ENCODE measurements around the gene NEUROG2.
"Not testable (repeated sequence)": the region's sequence is repeated elsewhere in the genome, so short reads cannot be mapped to it uniquely, and the experiment has no call there.

The NEUROG2 gene

DNA sequence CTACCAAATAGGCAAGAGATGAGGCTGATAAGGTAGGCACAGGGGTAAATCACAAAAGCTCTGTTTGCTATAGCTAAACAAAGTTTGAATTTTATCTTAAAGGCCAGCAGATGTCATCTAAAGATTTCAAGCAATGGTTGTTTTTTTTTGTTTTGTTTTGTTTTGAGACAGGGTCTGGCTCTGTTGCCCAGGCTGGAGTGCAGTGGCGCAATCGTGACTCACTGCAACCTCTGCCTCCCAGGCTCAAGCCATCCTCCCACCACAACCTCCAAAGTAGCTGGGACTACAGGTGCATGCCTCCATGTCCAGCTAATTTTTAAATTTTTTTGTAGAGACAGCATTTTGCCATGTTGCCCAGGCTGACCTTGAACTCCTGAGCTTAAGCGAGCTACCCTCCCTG is 43.1 kb upstream of the NEUROG2 start:
- H3K9me3 ChIP-seq, result no peaks in the 10 kb centered on the region
- no peak overlapping the region for H3K4me3 ChIP-seq
- H3K27ac ChIP-seq, result no peak overlapping the region
- intact Hi-C loops (cut with DNase I; ENCODE audit: low total_unique reads), result no loop called here
- no peaks in the 10 kb centered on the region for H3K36me3 ChIP-seq
- TF ChIP-seq, protein P1, sequence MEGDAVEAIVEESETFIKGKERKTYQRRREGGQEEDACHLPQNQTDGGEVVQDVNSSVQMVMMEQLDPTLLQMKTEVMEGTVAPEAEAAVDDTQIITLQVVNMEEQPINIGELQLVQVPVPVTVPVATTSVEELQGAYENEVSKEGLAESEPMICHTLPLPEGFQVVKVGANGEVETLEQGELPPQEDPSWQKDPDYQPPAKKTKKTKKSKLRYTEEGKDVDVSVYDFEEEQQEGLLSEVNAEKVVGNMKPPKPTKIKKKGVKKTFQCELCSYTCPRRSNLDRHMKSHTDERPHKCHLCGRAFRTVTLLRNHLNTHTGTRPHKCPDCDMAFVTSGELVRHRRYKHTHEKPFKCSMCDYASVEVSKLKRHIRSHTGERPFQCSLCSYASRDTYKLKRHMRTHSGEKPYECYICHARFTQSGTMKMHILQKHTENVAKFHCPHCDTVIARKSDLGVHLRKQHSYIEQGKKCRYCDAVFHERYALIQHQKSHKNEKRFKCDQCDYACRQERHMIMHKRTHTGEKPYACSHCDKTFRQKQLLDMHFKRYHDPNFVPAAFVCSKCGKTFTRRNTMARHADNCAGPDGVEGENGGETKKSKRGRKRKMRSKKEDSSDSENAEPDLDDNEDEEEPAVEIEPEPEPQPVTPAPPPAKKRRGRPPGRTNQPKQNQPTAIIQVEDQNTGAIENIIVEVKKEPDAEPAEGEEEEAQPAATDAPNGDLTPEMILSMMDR (IDR thresholded peaks at IDR 0.05), result no peak
- no peaks in the 10 kb centered on the region for H3K27me3 ChIP-seq
- no peaks in the 10 kb centered on the region for H3K4me1 ChIP-seq
- no peak for DNase-seq

DNA sequence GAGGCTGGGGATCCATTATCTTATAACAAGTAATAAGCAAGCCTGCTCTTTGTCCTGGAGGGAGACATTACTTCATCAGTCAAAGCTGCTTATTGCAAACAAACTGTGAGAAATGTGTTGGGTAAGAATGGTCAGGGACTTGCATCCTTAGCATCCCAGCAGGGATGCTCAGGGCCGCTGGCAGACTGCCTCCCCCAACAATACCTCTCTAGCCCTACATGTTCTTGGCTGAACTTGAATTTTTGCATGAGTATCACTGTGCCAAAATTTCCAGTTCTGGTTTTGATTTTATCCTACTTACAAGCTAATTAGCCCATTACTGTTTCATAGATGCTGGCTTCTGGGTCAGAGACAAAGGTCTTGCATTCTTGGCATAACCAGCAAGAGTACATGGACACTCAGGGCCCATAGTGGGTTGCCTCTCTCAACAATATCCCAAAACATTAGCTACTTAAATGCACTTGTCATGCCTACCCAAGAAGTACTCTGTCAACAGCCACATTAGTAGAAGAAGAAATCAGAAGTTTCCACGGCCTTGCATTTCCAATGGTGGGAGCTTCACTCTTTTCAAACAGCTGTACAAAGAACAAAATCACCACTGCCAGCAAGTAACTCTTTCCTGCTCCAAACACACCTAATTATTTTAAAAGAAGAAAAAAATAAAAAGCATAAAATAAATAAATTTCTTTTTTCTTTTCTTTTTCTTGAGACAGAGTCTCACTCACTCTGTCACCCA is 41.9 kb upstream of the NEUROG2 start:
- intact Hi-C loops (cut with DNase I; ENCODE audit: low total_unique reads), result no loop called here
- Histone ChIP-seq H3K4me1 (no peaks in the 10 kb centered on the region), H3K9me3 (no peaks in the 10 kb centered on the region), H3K27ac (no peak overlapping the region), H3K27me3 (no peaks in the 10 kb centered on the region), H3K36me3 (no peaks in the 10 kb centered on the region), H3K4me3 (no peak overlapping the region)
- TF ChIP-seq, protein P1 (IDR thresholded peaks at IDR 0.05), result no peak
- DNase-seq, result no peak

DNA sequence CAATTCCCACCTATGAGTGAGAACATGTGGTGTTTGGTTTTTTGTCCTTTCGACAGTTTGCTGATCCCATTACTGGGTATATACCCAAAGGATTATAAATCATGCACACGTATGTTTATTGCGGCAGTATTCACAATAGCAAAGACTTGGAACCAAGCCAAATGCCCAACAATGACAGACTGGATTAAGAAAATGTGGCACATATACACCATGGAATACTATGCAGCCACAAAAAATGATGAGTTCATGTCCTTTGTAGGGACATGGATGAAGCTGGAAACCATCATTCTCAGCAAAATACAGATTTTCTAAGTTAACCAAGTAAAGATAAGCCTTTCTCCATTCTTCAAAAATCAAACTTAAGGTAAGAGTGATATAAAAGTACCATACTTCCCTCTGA is 38.3 kb upstream of the NEUROG2 start:
- H3K4me1 ChIP-seq; DNase-seq; H3K36me3 ChIP-seq; H3K9me3 ChIP-seq; H3K27ac ChIP-seq; H3K4me3 ChIP-seq; intact Hi-C loops (cut with DNase I; ENCODE audit: low total_unique reads); H3K27me3 ChIP-seq: not testable (repeated sequence)

DNA sequence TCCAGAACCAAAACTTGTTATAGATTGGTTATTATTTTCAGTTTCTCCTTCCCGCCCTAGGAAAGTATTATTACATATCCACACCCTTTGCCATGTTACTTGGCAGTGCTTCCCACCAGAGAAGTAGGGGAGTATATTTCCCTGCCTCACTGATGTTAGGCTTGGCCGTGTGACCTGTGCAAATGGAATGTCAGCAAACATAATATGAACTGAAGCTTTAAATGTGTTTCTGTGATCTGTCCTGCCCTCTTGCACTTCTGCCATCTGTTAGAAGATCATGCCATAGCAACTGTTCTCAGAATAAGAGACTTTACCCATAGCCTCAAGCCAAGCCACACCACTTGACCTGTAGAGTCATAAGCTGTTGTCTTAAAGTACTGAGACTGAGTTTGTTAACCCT is 36.7 kb upstream of the NEUROG2 start:
- TF ChIP-seq, protein P1 (IDR thresholded peaks at IDR 0.05), result no peak
- Histone ChIP-seq H3K4me1 (no peaks in the 10 kb centered on the region), H3K36me3 (no peaks in the 10 kb centered on the region), H3K4me3 (no peak overlapping the region), H3K9me3 (no peaks in the 10 kb centered on the region), H3K27me3 (no peaks in the 10 kb centered on the region), H3K27ac (no peak overlapping the region)
- intact Hi-C loops (cut with DNase I; ENCODE audit: low total_unique reads), result no loop called here
- no peak for DNase-seq

DNA sequence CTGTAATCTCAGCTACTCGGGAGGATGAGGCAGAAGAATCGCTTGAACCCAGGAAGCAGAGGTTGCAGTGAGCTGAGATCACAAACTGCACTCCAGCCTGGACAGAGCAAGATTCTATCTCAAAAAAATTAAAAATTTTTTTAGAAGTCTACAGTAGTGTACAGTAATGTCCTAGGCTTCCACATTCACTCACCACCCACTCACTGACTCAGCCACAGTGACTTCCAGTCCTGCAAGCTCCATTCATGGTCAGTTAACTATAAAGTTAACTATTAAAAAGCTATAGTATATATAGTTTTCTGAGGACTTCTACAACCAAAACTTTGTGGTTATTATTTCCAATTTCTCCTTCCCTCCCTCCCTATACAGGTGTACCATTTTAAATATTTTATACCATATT is 34.7 kb upstream of the NEUROG2 start:
- H3K27me3 ChIP-seq, result no peaks in the 10 kb centered on the region
- no peak overlapping the region for H3K4me3 ChIP-seq
- no peaks in the 10 kb centered on the region for H3K36me3 ChIP-seq
- DNase-seq, result no peak
- H3K4me1 ChIP-seq, result no peaks in the 10 kb centered on the region
- TF ChIP-seq, protein P1 (IDR thresholded peaks at IDR 0.05), result no peak
- intact Hi-C loops (cut with DNase I; ENCODE audit: low total_unique reads), result no loop called here
- H3K27ac ChIP-seq, result no peak overlapping the region
- H3K9me3 ChIP-seq, result no peaks in the 10 kb centered on the region

DNA sequence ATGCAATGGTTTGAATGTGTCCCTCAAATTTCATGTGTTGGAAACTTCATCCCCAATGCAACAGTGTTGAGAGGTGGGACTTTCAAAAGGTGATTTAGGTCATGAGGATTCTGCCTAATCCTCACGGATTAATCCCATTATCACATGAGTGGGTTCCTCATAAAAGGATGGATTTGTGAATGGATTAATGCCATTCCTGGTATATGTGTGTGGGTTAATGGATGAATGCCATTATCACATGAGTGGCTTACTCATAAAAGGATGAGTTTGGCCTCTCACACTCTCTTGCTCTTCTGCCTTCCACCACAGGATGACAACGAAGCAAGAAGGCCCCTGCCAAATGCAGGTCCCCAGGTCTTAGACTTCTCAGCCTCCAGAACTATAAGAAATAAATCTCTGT is 30.5 kb upstream of the NEUROG2 start:
- no peak for DNase-seq

More for the DNA sequence above, 30.5 kb upstream of the NEUROG2 start:
- TF ChIP-seq, protein P1 (IDR thresholded peaks at IDR 0.05), result no peak
- no peaks in the 10 kb centered on the region for H3K27me3 ChIP-seq
- no peaks in the 10 kb centered on the region for H3K36me3 ChIP-seq
- H3K4me1 ChIP-seq, result no peaks in the 10 kb centered on the region
- intact Hi-C loops (cut with DNase I; ENCODE audit: low total_unique reads), result no loop called here
- H3K9me3 ChIP-seq, result no peaks in the 10 kb centered on the region
- no peak overlapping the region for H3K27ac ChIP-seq
- no peak overlapping the region for H3K4me3 ChIP-seq

Data from tibial artery (tissue), 4 donors.